NCI-H226 (cell line): ENCODE results near the gene SZT2.
"Not testable (repeated sequence)": the region's sequence is repeated elsewhere in the genome, so short reads cannot be mapped to it uniquely, and the experiment has no call there.

Source experiments
- DNase-seq: peaks from one replicate; pipeline ENCODE4 v3.0.0-alpha.2; 2015

SZT2 gene

DNA sequence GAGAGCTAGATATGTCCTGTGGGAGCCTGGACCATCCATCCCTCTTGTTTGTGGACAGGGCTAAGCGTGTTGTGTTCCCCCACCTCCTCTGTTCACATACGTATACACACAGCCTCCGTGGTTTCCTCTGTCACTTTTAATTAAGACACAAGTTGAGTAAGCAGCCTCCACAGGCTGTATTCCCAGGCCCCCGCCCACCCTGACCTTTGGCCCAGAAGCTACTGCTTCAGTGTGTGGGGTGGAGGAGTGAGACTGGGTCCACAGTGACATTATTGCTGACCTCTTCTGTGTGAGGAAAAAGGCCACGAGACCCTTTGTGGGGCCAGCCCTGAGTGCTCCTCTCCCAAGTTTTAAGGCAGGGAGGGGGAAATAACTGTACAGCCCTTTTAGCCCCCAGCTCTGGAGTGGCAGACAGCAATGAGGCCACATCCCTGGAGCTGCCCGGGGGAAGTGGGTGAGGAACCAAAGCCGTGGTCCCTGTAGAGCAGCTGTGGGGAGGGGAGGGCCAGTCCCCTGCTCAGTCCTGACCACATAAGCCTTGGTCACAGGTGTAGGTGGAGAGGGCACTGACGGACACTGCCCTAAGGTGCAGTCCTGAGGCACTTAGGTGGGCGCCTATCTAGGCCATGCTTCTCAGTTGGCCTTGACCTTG is 26.3 kb upstream of the SZT2 start:
- no peak for DNase-seq

DNA sequence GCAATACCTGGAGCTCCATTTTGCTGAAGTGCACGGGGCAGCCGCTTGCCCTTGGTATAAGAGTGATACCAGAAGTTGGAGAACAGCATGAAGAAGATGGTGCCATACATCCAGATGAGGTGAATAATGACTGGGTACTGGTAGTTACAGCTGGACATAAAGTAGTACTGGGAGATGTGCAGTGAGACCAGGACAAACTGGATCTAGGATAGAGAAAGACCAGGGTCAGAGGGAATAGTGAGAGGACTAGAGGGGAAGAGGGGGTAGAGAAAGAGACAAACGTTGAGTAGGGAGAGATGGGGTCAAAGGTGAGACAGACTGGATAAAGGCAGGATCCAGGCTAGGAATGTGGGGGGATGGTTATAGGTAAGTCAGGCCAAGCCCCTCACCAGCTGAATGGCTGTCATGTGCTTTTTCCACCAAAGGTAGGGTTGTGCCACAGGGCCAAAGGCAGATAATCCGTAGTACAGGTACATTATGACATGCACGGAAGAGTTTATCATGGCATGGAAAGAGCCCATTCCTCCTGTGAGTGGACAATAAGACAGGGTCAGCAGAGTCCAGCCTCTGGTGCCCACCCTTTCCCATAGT is 25.7 kb upstream of the SZT2 start:
- no peak for DNase-seq

- no peak for DNase-seq
Measured at GRCh38 chr1:43365678-43366077, 24.0 kb upstream of the SZT2 start.

- peak; percentile 28 for DNase-seq
Measured at GRCh38 chr1:43366179-43366578, 23.5 kb upstream of the SZT2 start.

DNA sequence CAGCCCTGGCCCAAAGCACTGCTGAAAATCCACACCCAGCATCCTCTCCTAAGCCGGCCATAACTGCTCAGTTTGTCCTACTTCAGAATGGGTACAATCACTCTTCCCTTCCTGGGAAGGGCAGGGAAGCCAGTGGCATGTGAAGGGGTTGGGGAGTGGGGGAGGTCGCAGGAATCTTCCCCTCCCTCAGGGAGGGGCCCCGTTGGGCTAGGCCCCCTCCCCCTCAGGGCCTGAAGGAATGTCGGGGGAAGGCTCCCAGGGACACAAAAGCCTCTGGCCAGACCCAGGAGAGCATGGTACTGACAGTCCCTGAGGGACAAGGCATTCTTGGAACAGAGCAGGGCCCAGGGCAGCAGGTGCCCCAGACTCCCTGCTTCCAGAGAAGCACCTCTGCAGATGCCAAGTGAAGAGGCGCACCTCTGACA is 23.1 kb upstream of the SZT2 start:
- peak; percentile 57 for DNase-seq

GRCh38 chr1:43367026-43367903 is 22.4 kb upstream of the SZT2 start:
- peak; percentile 85 for DNase-seq

GRCh38 chr1:43367904-43368645 is 21.6 kb upstream of the SZT2 start, which contains the start of gene ELOVL1:
Gene ELOVL1 (minus strand): TSS chr1:43368011. CDS start chr1:43365609, 2,402 bp downstream.
- peak; percentile 85 for DNase-seq

GRCh38 chr1:43368646-43369020 is 21.1 kb upstream of the SZT2 start:
- no peak for DNase-seq

GRCh38 chr1:43369779-43370178 is 19.9 kb upstream of the SZT2 start:
- DNase-seq, result not testable (repeated sequence)

DNA sequence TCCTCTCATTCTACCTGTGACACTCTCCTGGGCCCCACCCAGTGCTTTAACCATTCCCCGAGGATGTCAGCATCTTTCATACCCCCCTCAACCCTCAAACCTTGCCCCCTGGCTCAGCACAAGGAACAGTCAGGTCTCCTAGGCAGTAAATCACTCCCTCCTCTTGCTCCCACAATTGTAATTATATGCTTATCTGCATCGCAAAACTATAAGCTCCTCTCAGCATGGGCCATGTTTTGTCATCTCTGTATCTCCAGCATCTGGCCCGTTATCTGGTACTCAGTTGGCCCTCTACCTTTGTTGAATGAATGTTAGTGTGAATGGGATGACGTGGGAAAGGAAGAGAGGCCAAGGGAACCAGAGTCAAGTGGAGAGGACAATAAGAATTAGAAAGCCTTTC is 19.1 kb upstream of the SZT2 start:
- DNase-seq, result no peak

DNA sequence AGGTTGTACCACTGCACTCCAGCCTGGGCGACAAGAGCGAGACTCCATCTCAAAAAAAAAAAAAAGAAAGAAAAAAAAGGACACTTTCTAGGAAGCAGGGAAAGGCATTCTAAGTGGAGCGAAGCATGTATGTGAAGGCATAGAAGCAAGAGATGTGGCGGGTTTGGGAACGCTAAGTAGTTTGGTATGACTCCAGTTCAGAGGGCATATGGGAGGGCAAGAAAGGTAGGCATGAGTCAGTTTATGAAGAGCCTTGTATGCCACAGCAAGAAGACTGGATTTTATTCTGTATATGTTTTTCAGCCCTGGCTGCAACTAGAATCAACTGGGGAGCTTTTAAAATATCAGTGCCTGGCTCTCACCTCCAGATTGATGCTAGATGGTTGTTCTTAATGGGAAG is 17.5 kb upstream of the SZT2 start:
- peak; percentile 51 for DNase-seq

DNA sequence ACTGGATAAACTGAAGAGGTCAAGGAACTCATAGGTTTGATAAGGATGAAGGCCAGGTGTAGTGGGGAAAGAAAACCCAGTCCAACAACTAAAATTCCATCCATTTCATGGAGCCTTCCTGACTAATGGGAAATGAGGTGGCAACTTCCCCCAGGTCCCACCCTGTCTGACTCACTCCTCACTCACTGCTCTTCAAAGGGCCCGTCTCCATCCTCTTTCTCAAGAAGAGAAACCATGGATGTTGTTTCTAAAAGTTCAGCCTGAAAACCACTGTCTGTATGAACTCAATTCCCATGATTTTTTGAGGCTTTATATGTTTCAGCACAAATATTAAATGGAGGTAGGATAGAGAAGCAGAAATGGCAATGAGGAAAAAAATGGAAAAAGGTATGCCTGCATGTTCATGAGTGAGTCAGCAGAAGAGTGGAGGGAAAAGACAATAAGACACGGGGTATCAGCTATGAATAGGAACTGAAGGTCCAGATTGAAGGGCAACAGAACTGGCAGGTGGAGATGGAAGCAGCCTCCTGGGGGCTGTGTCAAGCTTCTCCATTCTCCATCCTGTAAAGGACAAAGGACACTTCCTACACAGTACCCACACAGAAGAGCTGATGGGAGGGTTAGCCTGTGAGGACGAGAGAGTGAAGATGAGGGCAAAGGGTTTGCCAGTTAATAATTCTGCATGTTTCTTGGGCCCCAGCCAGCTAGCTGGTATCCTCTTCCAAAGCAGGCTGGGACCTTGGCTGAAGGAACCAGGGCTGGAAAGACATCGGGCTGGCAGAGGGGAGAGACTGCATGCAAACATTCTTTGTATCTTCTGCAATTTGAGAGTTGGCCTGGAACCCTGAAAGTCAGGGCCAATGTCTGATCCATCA is 16.4 kb upstream of the SZT2 start:
- DNase-seq, result peak; percentile 86

DNA sequence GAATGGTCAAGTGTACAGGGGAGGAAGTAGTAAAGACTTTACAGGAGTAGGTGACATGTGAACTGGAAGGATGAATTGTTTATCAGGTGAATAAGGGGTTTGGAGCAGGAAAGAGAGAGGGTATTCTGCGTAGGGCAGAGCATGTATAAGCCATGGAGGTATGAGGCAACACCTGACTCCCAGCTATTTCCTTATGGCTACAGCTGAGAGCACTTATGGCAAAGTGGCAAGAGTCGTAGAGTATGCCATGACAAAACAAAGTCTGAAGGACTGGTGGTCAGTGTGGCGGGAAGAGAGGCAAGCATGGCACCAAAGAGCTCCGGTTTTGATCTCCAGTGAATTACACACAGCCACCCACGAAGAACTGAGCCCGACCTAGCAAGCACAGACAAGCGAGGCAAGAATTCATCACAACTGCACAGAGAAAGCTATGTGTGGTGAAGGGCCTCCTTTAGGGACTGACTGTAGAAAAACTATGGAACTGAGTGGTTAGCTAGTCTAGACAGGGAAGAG is 12.9 kb upstream of the SZT2 start:
- DNase-seq, result no peak

GRCh38 chr1:43377831-43378230 is 11.9 kb upstream of the SZT2 start:
- DNase-seq, result no peak

DNA sequence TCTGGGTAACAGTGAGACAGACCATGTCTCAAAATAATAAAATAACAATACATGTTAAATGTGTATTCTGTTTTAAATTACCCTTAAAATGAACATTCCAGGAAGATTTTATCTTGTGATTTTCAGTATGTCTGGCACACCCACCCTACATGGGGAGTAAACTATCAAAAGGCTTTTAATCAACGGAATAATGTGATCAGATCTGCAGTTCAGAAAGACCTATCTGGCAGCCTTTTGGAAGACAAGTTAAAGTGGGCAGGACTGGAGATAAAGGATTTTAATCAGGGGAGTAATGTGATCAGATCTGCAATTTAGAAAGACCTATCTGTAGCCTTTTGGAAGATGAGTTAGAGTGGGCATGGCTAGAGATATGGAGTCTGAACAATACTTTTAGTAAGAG is 10.2 kb upstream of the SZT2 start:
- no peak for DNase-seq

DNA sequence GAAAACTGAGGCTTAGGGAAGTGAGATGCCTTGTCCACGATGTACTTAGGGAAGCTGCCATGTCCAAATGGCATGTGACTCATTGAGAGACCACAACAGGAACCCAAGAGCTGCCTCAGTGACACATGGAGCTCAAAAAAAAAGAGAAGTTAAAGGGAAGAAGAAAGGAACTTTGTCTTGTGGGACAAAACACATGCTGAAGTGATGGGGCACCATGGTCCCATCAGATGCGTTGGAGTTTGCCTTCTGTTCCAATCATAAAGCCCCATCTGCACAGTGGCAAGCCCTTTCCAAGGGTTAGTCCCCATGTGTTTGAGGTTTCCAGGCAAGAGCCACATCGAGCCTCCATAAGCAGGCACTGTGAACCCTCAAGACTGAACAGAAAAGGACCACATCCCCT is 8.1 kb upstream of the SZT2 start:
- no peak for DNase-seq

DNA sequence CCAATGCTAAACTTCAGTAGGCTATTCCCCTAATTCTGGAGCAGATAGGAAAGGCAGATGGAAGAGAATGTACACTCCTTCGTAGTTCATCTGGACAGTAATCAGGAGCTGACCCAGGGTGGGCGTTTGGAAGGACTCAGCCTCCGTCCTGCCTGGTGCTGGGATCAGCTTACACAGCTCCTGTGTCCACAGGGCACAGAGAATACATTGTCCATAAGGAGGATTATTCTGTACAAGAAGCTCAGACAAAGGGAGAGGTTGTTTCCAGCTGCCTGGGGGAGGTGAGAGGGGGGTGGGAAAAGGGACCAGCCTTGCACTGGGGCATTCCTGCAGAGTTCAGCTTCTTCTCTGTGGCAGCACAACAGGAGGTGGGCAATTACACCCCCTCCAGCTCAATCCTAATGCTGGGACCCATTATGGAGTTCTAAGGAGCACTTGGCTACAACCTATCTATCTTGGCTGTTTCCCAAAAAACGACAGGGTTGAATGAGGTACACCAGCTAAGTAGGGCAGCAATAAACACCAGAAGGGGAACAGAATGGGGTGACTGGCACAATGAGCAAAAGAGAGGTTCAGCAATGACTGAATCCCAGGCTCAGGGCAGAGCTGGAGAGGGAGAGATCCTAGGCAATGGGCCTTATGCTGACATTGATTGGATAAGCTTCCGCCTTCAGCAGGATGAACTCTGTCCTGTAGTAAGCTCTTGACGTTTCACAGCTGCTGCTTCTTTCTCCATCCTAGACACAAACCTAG is 7.5 kb upstream of the SZT2 start:
- no peak for DNase-seq

GRCh38 chr1:43383449-43383848 is 6.2 kb upstream of the SZT2 start:
- no peak for DNase-seq

DNA sequence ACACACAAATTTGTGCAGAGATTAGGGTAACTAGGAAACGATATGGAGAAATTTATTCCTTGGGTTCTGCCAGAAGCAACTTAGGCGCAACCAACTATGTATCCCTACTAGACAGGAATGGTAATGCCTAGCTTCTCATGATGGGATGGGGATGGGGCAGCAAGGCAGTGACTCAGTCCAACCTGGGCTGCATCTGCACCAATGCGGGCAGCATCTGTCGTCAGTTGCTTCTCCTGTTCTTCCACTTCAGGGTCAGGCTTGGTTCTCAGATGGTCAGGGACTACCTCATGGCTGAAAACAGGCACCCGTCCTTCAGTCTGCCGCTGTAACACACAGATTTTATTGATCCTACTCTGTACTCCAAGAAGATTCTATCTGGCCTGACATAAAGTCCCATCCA is 3.0 kb upstream of the SZT2 start:
- DNase-seq, result no peak

DNA sequence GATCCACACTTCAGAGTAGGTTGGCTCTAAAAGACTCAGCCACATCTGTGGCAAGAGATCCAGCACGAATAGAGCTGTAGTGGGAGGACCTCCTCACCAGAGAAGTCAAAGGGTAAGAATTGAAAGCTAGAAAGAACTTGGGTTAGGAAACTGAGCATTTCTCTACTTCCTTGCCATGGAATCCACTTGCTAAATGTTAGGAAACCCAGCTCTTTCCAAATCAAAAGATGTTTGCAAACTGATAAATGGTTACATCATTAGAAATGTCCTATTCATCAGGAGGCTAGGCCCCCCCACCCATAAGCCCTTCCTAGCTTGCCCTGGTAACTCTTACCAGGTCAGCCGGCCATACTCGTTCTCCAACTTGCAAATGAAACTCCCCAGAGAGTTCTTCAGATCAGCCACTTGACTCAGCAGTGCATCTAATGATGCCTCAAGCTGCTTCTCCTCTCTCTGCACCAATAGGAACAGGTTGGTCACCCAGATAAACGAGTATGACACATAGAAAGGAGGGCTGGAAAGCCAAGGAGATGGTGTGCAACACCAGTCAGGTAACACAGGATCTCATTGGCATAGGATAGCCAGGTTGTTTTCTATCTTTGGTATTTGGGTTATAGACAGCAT is 1.6 kb upstream of the SZT2 start:
- DNase-seq, result no peak

DNA sequence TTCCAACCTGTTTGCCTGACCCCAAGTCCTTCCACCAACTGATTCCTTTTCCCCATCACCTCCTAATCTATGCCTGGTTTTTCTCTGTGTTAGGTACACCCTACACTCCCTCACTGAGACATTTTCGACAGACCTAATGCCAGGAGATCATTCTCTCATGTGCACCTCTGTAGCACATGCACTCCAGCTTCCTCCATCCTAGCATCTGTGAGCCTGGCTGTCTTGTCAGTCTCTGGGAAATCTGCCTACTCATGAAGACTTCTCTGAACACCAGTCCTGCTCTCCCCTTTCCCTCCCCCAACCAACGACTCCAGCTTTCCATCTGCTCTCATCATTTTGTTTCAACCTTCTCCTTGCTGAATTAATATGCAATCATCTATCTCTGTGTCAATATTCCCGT is 1.1 kb upstream of the SZT2 start:
- no peak for DNase-seq
